Heart left ventricle (tissue), 13 donors: ENCODE measurements around the gene TBC1D5.

Experiments
- CTCF ChIP-seq, 12 donors: fragments of 200-600 bp; sonication (generic) in 4 of 12; IDR thresholded peaks; one replicate each; pipeline versions ENCODE4 v1.5.0 to v1.8.0; 2018 to 2022; ENCODE audit warnings: antibody characterized with exemption in 12 of 12, mild to moderate bottlenecking in 5 of 12
- POLR2A ChIP-seq, 2 donors: fragments of 450-650 bp; IDR thresholded peaks; one replicate each; pipeline ENCODE4 v1.6.1; 2017; ENCODE audit warnings: antibody characterized with exemption in 2 of 2, mild to moderate bottlenecking in 2 of 2, moderate library complexity in 2 of 2
- donor health status: ischemic (EF 13 %, LVEDD 7.1; RV severe dilation, severe dysfunction).
- donor health status: DM: no; HTN: yes; CAD: no.
- donor health status: DM: no; HTN: no; CAD: no.
- donor health status: ischemic (EF 25% LVEDD 6.9; RV normal size, moderate dysfunction).
- donor health status: ischemic (EF 25% LVEDD 5.7; RV mildly dilated, moderate dysfunction).
- donor health status: ischemic (EF 35%, LVEDD 5.7; RV mildly dilated, moderate dysfunction).
- donor health status: nonischemic (EF 11% LVEDD 7.7; RV severe dilation, severe dysfunction).
- donor health status: DM: yes; HTN: yes; CAD: no.
- donor health status: PGD.
- donor health status: ischemic (EF 29% LVEDD 5.4; RV normal size, mild dysfunction).
- donor health status: nonischemic (EF 23%, LVEDD 6.1; RV moderate dilation, normal function).

- no peak for TF ChIP-seq CTCF (IDR thresholded peaks at IDR 0.05)
- no peak for TF ChIP-seq POLR2A (IDR thresholded peaks at IDR 0.05)
Measured at GRCh38 chr3:17602126-17602525, 140.3 kb downstream of the TBC1D5 start.
